Trophoblast cell (in vitro differentiated cells and primary cell): ENCODE results near the gene KRTAP13-2.

Source experiments
- DNase-seq, 2 donors: peaks; one replicate each; pipeline ENCODE4 v3.0.0-alpha.2; 2016
- H2AFZ ChIP-seq: 2 replicates; pipeline ENCODE4 v1.6.1; 2013; ENCODE audit warnings: low read length, moderate library complexity, mild to moderate bottlenecking; ENCODE audit not compliant: insufficient read depth, poor library complexity
- H2AK5ac ChIP-seq: 2 replicates; pipeline ENCODE4 v1.6.1; 2013; ENCODE audit warnings: mild to moderate bottlenecking, low read length
- H2BK120ac ChIP-seq: 2 replicates; pipeline ENCODE4 v1.6.1; 2013; ENCODE audit warnings: low read length, mild to moderate bottlenecking, moderate library complexity; ENCODE audit not compliant: insufficient read depth, poor library complexity
- H2BK12ac ChIP-seq: 2 replicates; pipeline ENCODE4 v1.6.1; 2013; ENCODE audit warnings: mild to moderate bottlenecking, low read length, moderate library complexity
- H2BK5ac ChIP-seq: 2 replicates; pipeline ENCODE4 v1.6.1; 2013; ENCODE audit warnings: low read length, low read depth, moderate library complexity, mild to moderate bottlenecking; ENCODE audit not compliant: poor library complexity
- H3K14ac ChIP-seq: 2 replicates; pipeline ENCODE4 v1.6.1; 2013; ENCODE audit warnings: mild to moderate bottlenecking, low read length
- H3K18ac ChIP-seq: 2 replicates; pipeline ENCODE4 v1.6.1; 2013; ENCODE audit warnings: mild to moderate bottlenecking, low read length
- H3K23ac ChIP-seq: 2 replicates; pipeline ENCODE4 v1.6.1; 2013; ENCODE audit warnings: low read length
- H3K27ac ChIP-seq: 2 replicates; pipeline ENCODE4 v1.5.1; 2013; ENCODE audit warnings: low read depth, mild to moderate bottlenecking, inconsistent platforms, low read length, moderate library complexity
- H3K27me3 ChIP-seq: 2 replicates; pipeline ENCODE4 v1.6.1; 2013; ENCODE audit warnings: inconsistent platforms, mild to moderate bottlenecking, low read length, moderate library complexity; ENCODE audit not compliant: insufficient read depth
- H3K36me3 ChIP-seq, 2 experiments: 1 replicate in 1 of 2; 2 replicates in 1 of 2; pipeline ENCODE4 v1.6.1; 2013; ENCODE audit warnings: low read length in 2 of 2, mild to moderate bottlenecking in 2 of 2, moderate library complexity in 1 of 2; ENCODE audit not compliant: insufficient read depth in 2 of 2, control insufficient read depth in 1 of 2
- H3K4ac ChIP-seq: 2 replicates; pipeline ENCODE4 v1.6.1; 2013; ENCODE audit warnings: low read depth, mild to moderate bottlenecking, low read length, moderate library complexity
- H3K4me1 ChIP-seq, 2 experiments: 1 replicate in 1 of 2; 2 replicates in 1 of 2; pipeline ENCODE4 v1.6.1; 2013; ENCODE audit warnings: low read length in 2 of 2, mild to moderate bottlenecking in 2 of 2, moderate library complexity in 1 of 2; ENCODE audit not compliant: insufficient read depth in 2 of 2, control insufficient read depth in 1 of 2
- H3K4me2 ChIP-seq: 2 replicates; pipeline ENCODE4 v1.6.1; 2013; ENCODE audit warnings: inconsistent platforms, mild to moderate bottlenecking, low read length, moderate library complexity
- H3K4me3 ChIP-seq: 2 replicates; pipeline ENCODE4 v1.5.1; 2013; ENCODE audit warnings: mild to moderate bottlenecking, low read depth, low read length, inconsistent platforms
- H3K79me1 ChIP-seq: one replicate; pipeline ENCODE4 v1.6.1; 2013; ENCODE audit warnings: low read length
- H3K79me2 ChIP-seq: 2 replicates; pipeline ENCODE4 v1.6.1; 2013; ENCODE audit warnings: low read length, mild to moderate bottlenecking; ENCODE audit not compliant: control insufficient read depth, insufficient read depth, poor library complexity
- H3K9ac ChIP-seq: 2 replicates; pipeline ENCODE4 v1.6.1; 2013; ENCODE audit warnings: mild to moderate bottlenecking, low read length
- H3K9me3 ChIP-seq: 2 replicates; pipeline ENCODE4 v1.6.1; 2013; ENCODE audit warnings: low read depth, mild to moderate bottlenecking, control low read depth, inconsistent platforms, low read length; ENCODE audit not compliant: insufficient read depth
- H4K12ac ChIP-seq: 2 replicates; pipeline ENCODE4 v1.6.1; 2013; ENCODE audit warnings: low read depth, mild to moderate bottlenecking, low read length, moderate library complexity
- H4K8ac ChIP-seq: 2 replicates; pipeline ENCODE4 v1.6.1; 2013; ENCODE audit warnings: low read depth, mild to moderate bottlenecking, low read length, moderate library complexity
- H4K91ac ChIP-seq: one replicate; pipeline ENCODE4 v1.6.1; 2013; ENCODE audit warnings: low read depth, mild to moderate bottlenecking, low read length, moderate library complexity
- WGBS: extraction: QIAGEN DNeasy Blood & Tissue Kit; methylation state at CpG from one replicate; pipeline ENCODE4 v1.1.7; 2013; ENCODE audit warnings: missing lambda C conversion rate; ENCODE audit not compliant: insufficient read length, insufficient coverage; ENCODE audit errors: extremely low coverage; 5-methylcytosine and 5-hydroxymethylcytosine counted together

KRTAP13-2 gene

DNA sequence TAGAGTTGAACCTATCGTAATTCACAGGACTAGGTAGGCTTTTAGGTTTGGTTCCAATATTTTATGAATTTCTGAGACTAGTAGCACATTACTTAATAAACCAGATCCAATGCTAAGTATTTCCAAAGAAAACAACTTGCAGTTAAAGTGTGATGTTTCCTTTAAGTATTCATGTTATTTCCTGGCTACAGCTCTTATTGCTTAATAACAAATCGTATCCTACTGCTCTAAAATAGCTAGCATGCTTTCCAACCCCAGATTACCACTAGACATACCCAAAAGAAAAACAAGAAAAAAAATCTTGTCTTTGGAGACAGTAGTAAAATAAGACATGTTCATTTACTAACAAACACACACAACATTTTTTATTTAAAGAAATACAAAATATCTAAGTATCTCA, 35.5 kb downstream of the KRTAP13-2 start:
- no peak overlapping the region for H2AK5ac ChIP-seq
- H3K4me2 ChIP-seq, result no peak overlapping the region
- H3K79me1 ChIP-seq, result no peaks in the 10 kb centered on the region
- no peak overlapping the region for H3K4ac ChIP-seq
- H3K18ac ChIP-seq, result no peak overlapping the region
- H2AFZ ChIP-seq, result no peak overlapping the region
- WGBS, result no CpG with 5 or more reads among the region's 2 CpGs
- H3K79me2 ChIP-seq, result no peaks in the 10 kb centered on the region
- no peak overlapping the region for H2BK120ac ChIP-seq
- DNase-seq, result peak in 1 of 2 donors; percentile 71
- no peak overlapping the region for H3K14ac ChIP-seq
- no peak overlapping the region for H4K91ac ChIP-seq
- H3K9ac ChIP-seq, result no peak overlapping the region
- H2BK12ac ChIP-seq, result no peak overlapping the region
- no peak overlapping the region for H3K27ac ChIP-seq
- H3K4me1 ChIP-seq, result no peaks in the 10 kb centered on the region
- H3K23ac ChIP-seq, result no peak overlapping the region
- no peaks in the 10 kb centered on the region for H3K9me3 ChIP-seq
- no peak overlapping the region for H2BK5ac ChIP-seq
- H4K12ac ChIP-seq, result no peak overlapping the region
- H4K8ac ChIP-seq, result no peak overlapping the region
- no peak overlapping the region for H3K4me3 ChIP-seq
- H3K27me3 ChIP-seq, result no peaks in the 10 kb centered on the region
- no peaks in the 10 kb centered on the region for H3K36me3 ChIP-seq

- WGBS, result no CpG with 5 or more reads among the region's 3 CpGs
These were observed 38.3 kb downstream of the KRTAP13-2 start for GRCh38 chr21:30333736-30334135.

GRCh38 chr21:30332681-30333080, 39.4 kb downstream of the KRTAP13-2 start:
- H2BK120ac ChIP-seq, result no peak overlapping the region
- H3K14ac ChIP-seq, result no peak overlapping the region
- H4K8ac ChIP-seq, result no peak overlapping the region
- no peaks in the 10 kb centered on the region for H3K79me1 ChIP-seq
- no peak overlapping the region for H3K23ac ChIP-seq
- H2AFZ ChIP-seq, result no peak overlapping the region
- H4K91ac ChIP-seq, result no peak overlapping the region
- no peak overlapping the region for H3K27ac ChIP-seq
- H3K9me3 ChIP-seq, result no peaks in the 10 kb centered on the region
- no peak overlapping the region for H3K4me3 ChIP-seq
- no peak overlapping the region for H3K4ac ChIP-seq
- no peak overlapping the region for H2AK5ac ChIP-seq
- H3K4me1 ChIP-seq, result no peaks in the 10 kb centered on the region
- no peak overlapping the region for H2BK5ac ChIP-seq
- no peaks in the 10 kb centered on the region for H3K36me3 ChIP-seq
- no peak overlapping the region for H3K18ac ChIP-seq
- no peaks in the 10 kb centered on the region for H3K27me3 ChIP-seq
- H2BK12ac ChIP-seq, result no peak overlapping the region
- peak; percentile 27 to 80 for DNase-seq
- no peaks in the 10 kb centered on the region for H3K79me2 ChIP-seq
- H4K12ac ChIP-seq, result no peak overlapping the region
- H3K9ac ChIP-seq, result no peak overlapping the region
- no CpG with 5 or more reads among the region's 2 CpGs for WGBS
- H3K4me2 ChIP-seq, result no peak overlapping the region

More at GRCh38 chr21:30333736-30334135, 38.3 kb downstream of the KRTAP13-2 start:
- Histone ChIP-seq H2AFZ (no peak overlapping the region), H4K12ac (no peak overlapping the region), H3K4me3 (no peak overlapping the region), H3K79me2 (no peaks in the 10 kb centered on the region), H3K9ac (no peak overlapping the region), H3K27me3 (no peaks in the 10 kb centered on the region), H4K8ac (no peak overlapping the region), H2AK5ac (no peak overlapping the region), H3K4ac (no peak overlapping the region), H3K4me1 (no peaks in the 10 kb centered on the region), H2BK5ac (no peak overlapping the region), H2BK12ac (no peak overlapping the region), H3K14ac (no peak overlapping the region), H3K4me2 (no peak overlapping the region), H3K18ac (no peak overlapping the region), H3K36me3 (no peaks in the 10 kb centered on the region), H3K27ac (no peak overlapping the region), H4K91ac (no peak overlapping the region), H2BK120ac (no peak overlapping the region), H3K23ac (no peak overlapping the region), H3K79me1 (no peaks in the 10 kb centered on the region), H3K9me3 (no peaks in the 10 kb centered on the region)
- peak in 1 of 2 donors; percentile 14 for DNase-seq

DNA sequence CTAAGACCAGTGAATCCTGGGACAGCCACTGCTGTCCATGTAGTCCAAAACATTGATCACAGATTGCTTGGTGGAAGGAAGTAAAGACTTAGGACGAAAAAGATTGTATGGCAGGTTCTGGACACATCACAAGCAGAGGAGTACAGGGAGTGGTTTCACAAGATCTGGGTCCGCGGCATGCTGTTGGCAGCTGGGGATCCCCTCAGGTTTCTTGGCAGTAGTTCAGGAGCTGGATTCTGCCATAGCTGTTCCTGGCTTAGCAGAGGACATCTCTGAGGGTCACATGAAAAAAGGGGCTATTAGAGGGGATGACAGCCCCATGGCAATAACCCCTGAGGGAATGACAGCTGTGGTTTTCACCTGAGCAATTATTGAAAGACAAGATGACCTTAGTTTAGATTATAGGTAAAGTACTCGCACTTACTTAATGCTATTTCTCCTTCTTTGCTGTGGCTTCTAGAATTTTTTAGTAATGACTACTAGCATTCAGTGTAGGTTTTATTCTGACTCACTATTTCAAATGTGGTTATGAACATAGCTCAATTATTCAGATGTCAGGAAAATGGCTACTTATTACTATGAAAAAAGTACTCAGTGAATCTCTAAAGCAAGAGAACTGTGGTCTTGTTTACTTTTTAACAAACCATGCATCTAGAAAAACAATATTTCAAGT, 42.7 kb downstream of the KRTAP13-2 start:
- no peak overlapping the region for H2AFZ ChIP-seq
- no peak overlapping the region for H3K4me3 ChIP-seq
- H2BK5ac ChIP-seq, result no peak overlapping the region
- H3K4me1 ChIP-seq, result no peaks in the 10 kb centered on the region
- no peak overlapping the region for H2BK12ac ChIP-seq
- H3K4ac ChIP-seq, result no peak overlapping the region
- H3K14ac ChIP-seq, result no peak overlapping the region
- no peaks in the 10 kb centered on the region for H3K79me2 ChIP-seq
- no peak overlapping the region for H3K4me2 ChIP-seq
- H3K9ac ChIP-seq, result no peak overlapping the region
- H3K36me3 ChIP-seq, result no peaks in the 10 kb centered on the region
- no peak overlapping the region for H3K18ac ChIP-seq
- no peaks in the 10 kb centered on the region for H3K9me3 ChIP-seq
- H3K79me1 ChIP-seq, result no peaks in the 10 kb centered on the region
- H4K12ac ChIP-seq, result no peak overlapping the region
- no peak overlapping the region for H2BK120ac ChIP-seq
- H3K27ac ChIP-seq, result no peak overlapping the region
- no peak for DNase-seq
- no peaks in the 10 kb centered on the region for H3K27me3 ChIP-seq
- H4K91ac ChIP-seq, result no peak overlapping the region
- WGBS, result no CpG with 5 or more reads among the region's 4 CpGs
- no peak overlapping the region for H3K23ac ChIP-seq
- no peak overlapping the region for H2AK5ac ChIP-seq
- no peak overlapping the region for H4K8ac ChIP-seq
